Activated naive CD4-positive, alpha-beta T cell treated with anti-CD3 and anti-CD28 coated beads, Interleukin-2, amount 50 U/mL, for 72 hours (primary cell): ENCODE results near the gene NDOR1. TPM values are rescaled to one million over a fixed set of nuclear protein-coding genes. Genes with fewer than 3 reads are reported as not detected.
A peak's percentile ranks its signal among the peaks of the same experiment; 100 is the strongest.

Experiments used
- ATAC-seq, 2 donors: fragments of 150-1000 bp; cut with Tn5 transposase; 2 replicates each; pipeline ENCODE4 v1.10.0; 2021; ENCODE audit warnings: mild to moderate bottlenecking in 2 of 2, moderate library complexity in 2 of 2
- DNase-seq, 2 donors: peaks; one replicate each; pipeline ENCODE4 v3.0.0; 2021 to 2022; ENCODE audit warnings: low spot score in 2 of 2
- H3K27ac Mint-ChIP-seq, 2 donors: one replicate each; pipeline ENCODE4 v1.8.0; 2022; ENCODE audit warnings: mild to moderate bottlenecking in 2 of 2, mixed read lengths in 2 of 2
- H3K36me3 Mint-ChIP-seq, 2 donors: one replicate each; pipeline ENCODE4 v1.8.0; 2022; ENCODE audit warnings: mixed read lengths in 2 of 2
- H3K9me3 Mint-ChIP-seq, 2 donors: one replicate each; pipeline ENCODE4 v1.8.0; 2022; ENCODE audit warnings: mixed read lengths in 2 of 2
- total RNA-seq, 2 donors: library from RNA; stranded (reverse); gene quantifications; one replicate each; pipeline ENCODE4 v1.2.3, GENCODE V29; 2022

Gene NDOR1
- total RNA-seq = 10 to 100 TPM; 31.7 to 48.5 TPM

- peaks cover 28 to 33% of the 10 kb centered on the region in 2 donors for H3K36me3 Mint-ChIP-seq
- peak within 1 kb of the TSS; percentile 94 to 97 for H3K27ac Mint-ChIP-seq
- H3K9me3 Mint-ChIP-seq = no peaks in the 10 kb centered on the region
- DNase-seq = peak; percentile 92 to 95
- ATAC-seq = peak; percentile 64 to 68
Observed at GRCh38 chr9:137205126-137206069, at the start of gene NDOR1, which contains the start of gene TMEM203. Gene NDOR1 (plus strand): TSS chr9:137205700. CDS start chr9:137205778, 78 bp downstream. Gene TMEM203 (minus strand): TSS chr9:137205648. CDS start chr9:137205414, 234 bp downstream.

GRCh38 chr9:137156567-137157375 lies 48.7 kb upstream of the NDOR1 start:
- DNase-seq (peak in 1 of 2 donors; percentile 68), ATAC-seq (peak; percentile 56 to 75)
- Mint-ChIP-seq H3K9me3 (no peaks in the 10 kb centered on the region), H3K36me3 (no peaks in the 10 kb centered on the region), H3K27ac (no peak overlapping the region)

DNA sequence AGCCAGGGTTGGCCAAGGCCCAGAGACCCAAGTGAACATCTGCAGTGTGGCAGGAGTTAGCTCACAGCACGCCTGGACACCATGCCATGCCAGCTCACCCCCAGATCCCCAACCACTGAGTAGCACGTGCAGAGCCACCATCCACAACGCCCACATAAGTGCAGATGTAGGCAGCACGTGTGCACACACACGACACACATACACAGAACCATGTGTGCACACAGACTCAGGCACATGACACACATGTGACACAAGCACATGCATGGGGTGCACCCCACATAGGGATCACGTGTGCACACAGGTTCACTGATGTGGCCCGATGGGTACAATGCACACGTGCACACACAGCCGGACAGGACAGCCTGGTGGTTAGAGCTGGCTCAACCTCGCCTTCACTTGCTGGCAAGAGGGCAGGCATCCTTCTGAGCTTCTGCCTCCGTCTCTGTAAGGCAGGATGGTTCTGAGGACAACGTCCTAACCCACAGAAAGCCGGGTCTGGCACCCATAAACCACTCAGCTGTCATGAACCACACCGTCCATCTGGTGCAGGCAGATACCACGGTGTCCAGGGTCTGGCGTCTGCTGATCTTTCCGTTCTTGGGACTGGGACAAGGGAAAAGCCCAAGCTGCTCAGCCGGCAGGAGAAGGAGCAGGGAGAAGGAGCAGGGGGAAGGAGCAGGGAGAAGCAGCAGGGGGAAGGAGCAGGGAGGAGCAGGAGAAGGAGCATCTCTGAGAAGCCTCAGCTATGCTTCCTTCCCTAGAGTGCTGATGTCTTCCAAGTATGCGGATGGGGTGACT lies 47.7 kb upstream of the NDOR1 start:
- no peak for DNase-seq
- no peak for ATAC-seq
- H3K27ac Mint-ChIP-seq = no peak overlapping the region

DNA sequence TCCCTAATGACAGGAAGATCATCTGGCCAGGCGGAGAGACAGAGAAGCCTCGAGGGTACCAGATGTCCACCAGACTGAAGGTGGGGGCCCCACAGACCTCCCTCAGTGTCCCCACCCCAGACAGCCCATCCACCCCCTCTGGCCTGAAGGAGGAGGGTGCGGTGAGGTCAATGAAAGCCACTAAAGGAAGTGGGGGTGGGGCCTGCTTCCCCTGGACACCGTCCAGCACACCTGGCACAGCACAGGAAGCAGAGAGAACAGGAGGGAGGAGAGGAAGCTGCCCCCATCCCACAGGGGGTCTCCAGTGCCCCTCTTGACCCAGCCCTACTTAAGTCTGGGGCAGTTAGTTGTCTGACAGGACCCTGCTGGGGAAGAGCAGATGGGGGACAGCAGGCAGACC lies 46.9 kb upstream of the NDOR1 start:
- no peak for ATAC-seq
- H3K9me3 Mint-ChIP-seq = no peaks in the 10 kb centered on the region
- no peak overlapping the region for H3K27ac Mint-ChIP-seq
- H3K36me3 Mint-ChIP-seq = no peaks in the 10 kb centered on the region
- no peak for DNase-seq

More for the DNA sequence above, 47.7 kb upstream of the NDOR1 start:
- no peaks in the 10 kb centered on the region for H3K9me3 Mint-ChIP-seq
- H3K36me3 Mint-ChIP-seq = no peaks in the 10 kb centered on the region

DNA sequence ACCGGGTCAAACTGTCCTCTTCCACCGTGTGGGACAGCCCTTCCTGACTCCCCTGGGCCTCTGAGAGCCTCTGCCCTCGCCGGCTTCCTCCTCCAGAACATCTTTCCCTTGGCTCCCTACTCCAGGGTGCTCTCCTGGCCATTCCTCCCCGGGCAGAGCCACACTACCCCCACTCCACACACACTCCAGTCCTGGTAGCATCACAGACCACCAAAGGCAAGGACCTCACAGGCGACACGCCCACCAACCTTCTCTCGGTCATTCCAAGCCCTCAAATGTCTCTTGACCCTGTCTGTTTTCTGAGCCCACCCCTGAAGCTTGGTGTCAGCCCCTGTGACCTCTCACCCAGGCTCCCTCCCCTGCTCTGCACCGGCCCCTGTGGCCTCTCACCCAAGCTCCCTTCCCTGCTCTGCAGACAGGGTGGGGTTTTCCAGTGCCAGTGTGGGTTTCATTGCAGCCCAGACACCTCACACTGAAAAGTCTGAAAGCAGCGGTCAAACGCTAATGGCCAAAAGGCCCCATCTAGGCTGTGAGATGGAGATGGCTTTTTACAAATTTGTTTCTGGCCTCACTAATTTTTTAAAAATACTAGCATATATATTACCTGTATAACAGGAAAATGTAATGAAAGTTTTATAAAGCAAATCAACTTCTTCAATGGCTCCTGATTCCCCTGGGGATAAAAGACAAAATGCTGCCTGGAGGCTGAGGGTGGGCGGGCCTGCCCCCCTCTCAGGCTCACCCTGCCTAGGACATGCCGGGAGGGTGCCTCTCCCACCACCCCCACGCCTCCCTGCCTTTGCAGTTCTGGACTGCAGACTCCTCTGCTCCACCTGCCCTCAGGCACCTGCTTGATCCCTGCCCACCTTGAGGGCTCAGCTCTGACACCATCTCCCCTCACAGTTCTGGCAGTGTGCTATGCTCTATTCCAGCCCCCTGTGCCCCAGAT lies 46.1 kb upstream of the NDOR1 start:
- Mint-ChIP-seq H3K27ac (no peak overlapping the region), H3K36me3 (no peaks in the 10 kb centered on the region), H3K9me3 (no peaks in the 10 kb centered on the region)
- DNase-seq = no peak
- no peak for ATAC-seq

DNA sequence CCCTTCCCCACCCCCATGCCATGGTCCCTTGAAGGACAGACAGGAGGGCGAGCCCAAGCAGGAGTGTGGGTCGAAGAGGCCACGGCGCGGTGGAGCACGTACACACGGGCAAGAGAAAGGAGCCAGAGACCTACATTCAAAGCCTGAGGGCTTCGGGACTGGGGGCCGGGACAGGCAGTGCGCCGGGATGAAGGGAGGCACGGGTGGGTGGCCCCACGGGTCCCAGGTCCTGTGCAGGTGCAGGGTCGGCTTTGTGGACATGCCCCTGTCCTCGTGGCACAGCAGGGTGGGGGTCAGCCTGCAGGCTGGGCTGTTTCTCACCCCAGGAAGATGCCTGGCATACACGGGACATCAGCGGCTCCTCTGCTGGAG lies 45.5 kb upstream of the NDOR1 start:
- no peak for ATAC-seq

DNA sequence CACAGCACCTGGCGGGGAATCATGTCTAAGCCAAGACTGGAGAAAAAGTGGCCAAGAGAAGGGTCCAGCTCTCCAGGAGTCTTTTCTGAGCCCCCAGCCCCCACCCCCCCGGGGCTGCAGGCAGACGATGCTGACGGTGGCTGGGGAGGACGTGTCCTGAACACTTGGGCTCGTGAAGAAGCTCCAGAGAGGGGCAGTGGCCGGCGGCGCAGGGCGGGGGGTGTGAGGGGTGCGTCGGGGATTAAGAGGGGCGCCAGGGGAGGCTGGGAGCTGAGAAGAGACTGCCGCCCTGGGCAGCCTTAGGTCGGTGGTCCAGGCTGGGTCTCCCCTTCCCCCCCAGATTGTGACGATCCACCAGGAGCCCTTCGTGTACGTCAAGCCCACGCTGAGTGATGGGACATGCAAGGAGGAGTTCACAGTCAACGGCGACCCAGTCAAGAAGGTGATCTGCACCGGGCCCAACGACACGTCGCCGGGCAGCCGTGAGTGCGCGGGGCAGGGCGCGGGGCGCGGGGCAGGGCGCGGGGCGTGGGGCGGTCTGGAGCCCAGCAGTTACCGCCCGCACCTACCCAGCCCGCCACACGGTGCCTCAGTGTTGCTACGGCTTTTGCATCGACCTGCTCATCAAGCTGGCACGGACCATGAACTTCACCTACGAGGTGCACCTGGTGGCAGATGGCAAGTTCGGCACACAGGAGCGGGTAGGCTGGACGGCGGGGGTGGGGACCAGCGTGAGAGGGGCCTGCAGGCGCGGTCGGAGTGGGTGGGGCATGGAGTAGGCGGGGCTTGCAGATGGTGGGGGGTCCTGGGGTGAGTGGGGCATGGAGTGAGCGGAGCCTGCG lies 44.6 kb upstream of the NDOR1 start:
- Mint-ChIP-seq H3K9me3 (no peaks in the 10 kb centered on the region), H3K27ac (no peak overlapping the region), H3K36me3 (no peaks in the 10 kb centered on the region)
- ATAC-seq (no peak), DNase-seq (peak in 1 of 2 donors; percentile 53)

More for the DNA sequence above, 45.5 kb upstream of the NDOR1 start:
- no peak for DNase-seq
- Mint-ChIP-seq H3K36me3 (no peaks in the 10 kb centered on the region), H3K9me3 (no peaks in the 10 kb centered on the region), H3K27ac (no peak overlapping the region)

DNA sequence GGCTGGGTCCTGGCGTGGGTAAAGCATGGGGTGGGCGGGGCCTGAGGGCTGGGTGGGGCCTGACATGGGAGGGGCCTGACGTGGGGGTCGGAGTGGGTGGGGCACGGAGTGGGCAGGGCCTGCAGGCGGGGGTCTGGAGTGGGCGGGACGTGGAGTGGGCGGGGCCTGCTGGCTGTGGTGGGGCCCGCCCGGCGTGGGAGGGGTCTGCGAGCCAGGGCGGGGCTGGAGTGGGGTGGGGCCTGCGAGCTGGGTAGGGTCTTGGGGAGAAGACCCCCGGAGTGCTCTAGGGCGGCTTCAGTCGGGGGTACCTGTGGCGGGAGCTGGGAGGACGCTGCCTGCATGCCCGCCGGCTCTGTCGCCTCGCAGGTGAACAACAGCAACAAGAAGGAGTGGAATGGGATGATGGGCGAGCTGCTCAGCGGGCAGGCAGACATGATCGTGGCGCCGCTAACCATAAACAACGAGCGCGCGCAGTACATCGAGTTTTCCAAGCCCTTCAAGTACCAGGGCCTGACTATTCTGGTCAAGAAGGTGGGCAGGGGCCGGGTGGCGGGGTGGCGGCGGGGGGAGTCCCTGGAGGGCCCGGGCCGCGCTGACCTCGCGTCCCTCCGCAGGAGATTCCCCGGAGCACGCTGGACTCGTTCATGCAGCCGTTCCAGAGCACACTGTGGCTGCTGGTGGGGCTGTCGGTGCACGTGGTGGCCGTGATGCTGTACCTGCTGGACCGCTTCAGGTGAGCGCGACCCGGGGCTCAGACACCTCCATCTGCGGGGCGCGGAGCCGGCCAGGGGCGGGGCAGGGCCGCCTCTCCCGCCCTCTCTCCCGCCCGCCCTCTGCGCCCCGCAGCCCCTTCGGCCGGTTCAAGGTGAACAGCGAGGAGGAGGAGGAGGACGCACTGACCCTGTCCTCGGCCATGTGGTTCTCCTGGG lies 43.7 kb upstream of the NDOR1 start:
- Mint-ChIP-seq H3K36me3 (no peaks in the 10 kb centered on the region), H3K27ac (no peak overlapping the region), H3K9me3 (no peaks in the 10 kb centered on the region)
- ATAC-seq = no peak
- DNase-seq = no peak

DNA sequence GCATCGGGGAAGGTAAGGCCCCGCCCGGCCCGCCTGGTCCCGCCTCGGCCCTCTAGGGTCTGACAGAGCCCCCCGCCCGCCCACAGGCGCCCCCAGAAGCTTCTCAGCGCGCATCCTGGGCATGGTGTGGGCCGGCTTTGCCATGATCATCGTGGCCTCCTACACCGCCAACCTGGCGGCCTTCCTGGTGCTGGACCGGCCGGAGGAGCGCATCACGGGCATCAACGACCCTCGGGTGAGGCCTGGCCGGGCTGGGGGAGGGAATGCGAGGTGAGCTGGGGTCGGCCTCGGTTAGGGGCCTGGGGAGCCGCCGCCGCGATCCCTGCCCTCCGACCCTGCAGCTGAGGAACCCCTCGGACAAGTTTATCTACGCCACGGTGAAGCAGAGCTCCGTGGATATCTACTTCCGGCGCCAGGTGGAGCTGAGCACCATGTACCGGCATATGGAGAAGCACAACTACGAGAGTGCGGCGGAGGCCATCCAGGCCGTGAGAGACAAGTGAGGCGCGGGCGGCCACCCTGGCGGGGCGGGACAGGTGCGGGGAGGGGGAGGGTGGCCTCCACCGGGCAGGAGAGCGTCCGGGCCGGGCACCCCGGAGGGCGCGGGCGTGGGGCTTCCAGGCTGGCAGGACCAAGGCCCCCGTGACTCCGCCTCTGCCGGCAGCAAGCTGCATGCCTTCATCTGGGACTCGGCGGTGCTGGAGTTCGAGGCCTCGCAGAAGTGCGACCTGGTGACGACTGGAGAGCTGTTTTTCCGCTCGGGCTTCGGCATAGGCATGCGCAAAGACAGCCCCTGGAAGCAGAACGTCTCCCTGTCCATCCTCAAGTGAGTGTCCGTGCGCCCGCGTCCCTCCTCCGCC lies 42.8 kb upstream of the NDOR1 start:
- H3K36me3 Mint-ChIP-seq = no peaks in the 10 kb centered on the region
- DNase-seq = no peak
- H3K9me3 Mint-ChIP-seq = no peaks in the 10 kb centered on the region
- peak; percentile 36 to 40 for ATAC-seq
- no peak overlapping the region for H3K27ac Mint-ChIP-seq

DNA sequence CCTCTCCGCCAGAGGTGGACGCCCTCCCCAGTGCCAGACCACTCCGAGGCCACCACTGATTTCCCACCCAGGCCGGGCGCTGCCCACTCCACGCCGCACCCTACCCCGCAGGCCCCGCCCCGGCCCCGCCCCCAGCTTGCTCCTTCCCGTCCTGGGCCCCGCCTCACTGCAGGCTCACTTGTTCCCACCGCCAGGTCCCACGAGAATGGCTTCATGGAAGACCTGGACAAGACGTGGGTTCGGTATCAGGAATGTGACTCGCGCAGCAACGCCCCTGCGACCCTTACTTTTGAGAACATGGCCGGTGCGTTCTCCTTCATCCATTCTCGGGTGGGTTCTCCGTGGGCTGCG lies 42.2 kb upstream of the NDOR1 start:
- H3K36me3 Mint-ChIP-seq = no peaks in the 10 kb centered on the region
- DNase-seq = no peak
- no peak for ATAC-seq
- H3K9me3 Mint-ChIP-seq = no peaks in the 10 kb centered on the region
- no peak overlapping the region for H3K27ac Mint-ChIP-seq

DNA sequence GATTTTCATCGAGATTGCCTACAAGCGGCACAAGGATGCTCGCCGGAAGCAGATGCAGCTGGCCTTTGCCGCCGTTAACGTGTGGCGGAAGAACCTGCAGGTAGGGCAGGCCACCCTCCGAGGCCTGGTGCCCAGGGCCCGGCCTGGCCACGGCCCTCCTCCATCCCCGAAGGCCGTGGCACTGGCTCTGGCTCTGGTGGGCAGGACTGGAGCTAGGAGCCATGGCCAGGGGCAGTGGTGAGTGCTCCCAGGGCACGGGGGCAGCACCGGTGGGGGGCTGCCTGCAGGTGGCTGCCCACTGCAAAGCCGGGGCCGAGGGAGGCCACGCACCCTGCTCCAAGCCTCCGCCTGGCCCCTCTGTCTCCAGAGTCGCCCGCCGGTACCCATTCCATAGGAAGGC lies 41.7 kb upstream of the NDOR1 start:
- ATAC-seq = no peak
- no peak overlapping the region for H3K27ac Mint-ChIP-seq
- DNase-seq = no peak
- H3K9me3 Mint-ChIP-seq = no peaks in the 10 kb centered on the region
- no peaks in the 10 kb centered on the region for H3K36me3 Mint-ChIP-seq

GRCh38 chr9:137164370-137165249 lies 40.9 kb upstream of the NDOR1 start:
- Mint-ChIP-seq H3K27ac (no peak overlapping the region), H3K36me3 (no peaks in the 10 kb centered on the region), H3K9me3 (no peaks in the 10 kb centered on the region)
- DNase-seq (no peak), ATAC-seq (no peak)
